DOHH2 (cell line): ENCODE measurements around the gene EMSY.

Source experiments
- EZH2phosphoT487 ChIP-seq: fragments of 200-600 bp; sonication (generic); IDR thresholded peaks from 2 replicates; pipeline ENCODE4 v1.6.1; 2017; ENCODE audit warnings: borderline replicate concordance, mild to moderate bottlenecking, antibody characterized with exemption, low read length, moderate library complexity, mixed read lengths
- TF ChIP-seq, protein P1 (sequence below): fragments of 200-600 bp; sonication (generic); IDR thresholded peaks from one replicate; pipeline ENCODE4 v1.5.1; 2014; ENCODE audit warnings: antibody characterized with exemption, mild to moderate bottlenecking, low read depth, low read length; ENCODE audit not compliant: poor library complexity, severe bottlenecking

DNA sequence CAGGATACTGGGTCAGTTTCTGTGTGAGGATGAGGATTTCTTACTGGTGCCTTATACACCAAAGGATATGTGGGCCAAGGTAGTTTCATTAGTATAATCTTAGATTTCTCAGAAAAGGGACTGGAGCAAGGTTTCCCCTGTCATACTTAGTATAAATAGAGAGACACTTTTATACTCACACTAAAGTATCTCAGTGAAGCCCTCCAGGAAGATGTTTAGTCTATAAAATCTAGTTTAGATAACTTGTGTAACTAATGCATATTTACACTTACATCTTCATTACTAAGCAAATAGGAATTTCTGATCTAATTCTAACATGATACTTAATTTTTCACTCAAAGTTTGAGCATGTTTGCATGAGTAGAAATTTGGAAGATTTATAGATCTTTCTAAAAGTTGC, 11.1 kb downstream of the EMSY start:
- TF ChIP-seq, protein P1, sequence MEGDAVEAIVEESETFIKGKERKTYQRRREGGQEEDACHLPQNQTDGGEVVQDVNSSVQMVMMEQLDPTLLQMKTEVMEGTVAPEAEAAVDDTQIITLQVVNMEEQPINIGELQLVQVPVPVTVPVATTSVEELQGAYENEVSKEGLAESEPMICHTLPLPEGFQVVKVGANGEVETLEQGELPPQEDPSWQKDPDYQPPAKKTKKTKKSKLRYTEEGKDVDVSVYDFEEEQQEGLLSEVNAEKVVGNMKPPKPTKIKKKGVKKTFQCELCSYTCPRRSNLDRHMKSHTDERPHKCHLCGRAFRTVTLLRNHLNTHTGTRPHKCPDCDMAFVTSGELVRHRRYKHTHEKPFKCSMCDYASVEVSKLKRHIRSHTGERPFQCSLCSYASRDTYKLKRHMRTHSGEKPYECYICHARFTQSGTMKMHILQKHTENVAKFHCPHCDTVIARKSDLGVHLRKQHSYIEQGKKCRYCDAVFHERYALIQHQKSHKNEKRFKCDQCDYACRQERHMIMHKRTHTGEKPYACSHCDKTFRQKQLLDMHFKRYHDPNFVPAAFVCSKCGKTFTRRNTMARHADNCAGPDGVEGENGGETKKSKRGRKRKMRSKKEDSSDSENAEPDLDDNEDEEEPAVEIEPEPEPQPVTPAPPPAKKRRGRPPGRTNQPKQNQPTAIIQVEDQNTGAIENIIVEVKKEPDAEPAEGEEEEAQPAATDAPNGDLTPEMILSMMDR: no peak
- no peak for TF ChIP-seq EZH2phosphoT487
